Esophagus mucosa (tissue), 1 donor: Measurements from ENCODE around the gene TTC7B. TPM values are rescaled to one million over a fixed set of nuclear protein-coding genes. Genes with fewer than 3 reads are reported as not detected.
"Not testable (repeated sequence)": the region's sequence is repeated elsewhere in the genome, so short reads cannot be mapped to it uniquely, and the experiment has no call there.

ENCODE experiments used
- ATAC-seq: fragments of 200-7000 bp; cut with Tn5 transposase; one replicate; pipeline ENCODE4 v1.9.1; 2020
- total RNA-seq: library from RNA; stranded (reverse); gene quantifications from one replicate; pipeline ENCODE4 v1.2.4, GENCODE V29; 2023
- donor health status: DM: yes; HTN: yes; CAD: no.

The TTC7B gene
- total RNA-seq, 1 donor from 2014 or later: 9.9 TPM

GRCh38 chr14:90829677-90830076 is 13.4 kb upstream of the TTC7B start:
- ATAC-seq: no peak

GRCh38 chr14:90828642-90829487 is 12.6 kb upstream of the TTC7B start:
- ATAC-seq: peak; percentile 25

DNA sequence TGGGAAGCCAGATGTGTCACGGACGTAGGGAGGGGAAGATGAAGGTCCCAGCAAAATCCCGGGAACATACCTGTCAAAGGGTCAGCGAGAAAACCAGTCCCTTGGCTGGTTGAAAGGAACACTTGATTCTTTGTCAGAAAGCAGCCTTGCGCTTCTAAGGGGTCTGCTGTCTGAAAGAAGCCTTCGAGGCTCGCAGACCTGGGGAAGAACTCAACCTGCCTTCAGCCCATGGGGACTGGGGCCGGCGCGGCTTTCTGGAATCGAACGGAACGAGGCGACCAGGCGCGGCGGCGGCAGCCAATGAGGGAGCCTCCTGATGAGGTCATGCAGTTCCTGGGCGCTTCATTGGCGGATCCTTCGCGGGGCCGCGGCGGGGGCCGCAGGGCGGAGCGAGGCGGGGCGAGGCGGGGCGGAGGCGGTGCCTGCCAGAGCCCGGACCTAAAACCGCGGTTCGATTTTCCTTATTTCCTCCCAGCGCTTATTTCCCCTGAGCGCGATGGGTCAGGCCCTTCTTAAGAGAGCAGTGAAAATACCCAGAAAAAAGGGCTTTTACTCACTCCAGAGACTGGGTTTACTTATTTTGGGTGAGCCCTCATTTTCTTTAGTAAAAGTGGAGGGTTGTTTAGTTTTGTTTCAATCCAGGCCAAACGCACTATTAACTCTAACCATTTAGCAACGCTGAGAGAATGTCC is 11.8 kb upstream of the TTC7B start:
- ATAC-seq: peak; percentile 97

DNA sequence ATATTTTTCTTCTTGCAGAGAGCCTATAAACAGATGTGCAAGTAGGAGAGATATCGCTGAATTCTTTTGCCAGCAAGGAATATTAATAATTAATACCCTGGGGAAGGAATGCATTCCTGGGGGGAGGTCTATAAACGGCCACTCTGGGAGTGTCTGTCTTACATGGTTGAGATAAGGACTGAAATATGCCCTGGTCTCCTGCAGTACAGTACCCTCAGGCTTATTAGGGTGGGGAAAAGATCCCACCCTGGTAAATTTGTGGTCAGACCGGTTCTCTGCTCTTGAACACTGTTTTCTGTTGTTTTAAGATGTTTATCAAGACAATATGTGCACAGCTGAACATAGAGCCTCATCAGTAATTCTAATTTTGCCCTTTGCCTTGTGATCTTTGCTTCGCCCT is 7.3 kb upstream of the TTC7B start:
- ATAC-seq: not testable (repeated sequence)

GRCh38 chr14:90820958-90821357 is 4.7 kb upstream of the TTC7B start:
- ATAC-seq: peak; percentile 87

- ATAC-seq: peak; percentile 55
These were observed 3.6 kb upstream of the TTC7B start for GRCh38 chr14:90819734-90820393.

DNA sequence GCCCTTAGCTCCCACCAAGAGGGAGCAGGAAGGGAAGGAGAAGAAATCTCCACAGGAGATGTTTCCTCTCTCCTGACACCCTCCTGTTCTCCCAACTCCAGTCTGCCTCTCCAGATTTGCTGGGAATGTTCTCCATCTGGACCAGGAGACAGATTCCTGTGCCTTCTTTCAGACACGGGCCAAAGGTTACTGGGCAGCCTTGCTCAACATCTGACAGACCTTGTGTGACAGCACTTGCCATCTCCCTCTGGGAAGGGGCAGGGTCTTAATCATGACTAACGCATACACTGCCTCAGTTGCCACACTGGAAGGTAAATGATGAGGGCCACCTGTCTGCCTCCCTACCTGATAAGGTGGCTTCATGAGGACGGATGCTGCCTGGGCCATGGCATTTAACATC is 2.5 kb upstream of the TTC7B start:
- no peak for ATAC-seq

GRCh38 chr14:90816681-90817436 is 629 bp upstream of the TTC7B start:
- ATAC-seq: no peak

GRCh38 chr14:90815572-90815821 is 733 bp downstream of the TTC7B start:
- ATAC-seq: no peak

DNA sequence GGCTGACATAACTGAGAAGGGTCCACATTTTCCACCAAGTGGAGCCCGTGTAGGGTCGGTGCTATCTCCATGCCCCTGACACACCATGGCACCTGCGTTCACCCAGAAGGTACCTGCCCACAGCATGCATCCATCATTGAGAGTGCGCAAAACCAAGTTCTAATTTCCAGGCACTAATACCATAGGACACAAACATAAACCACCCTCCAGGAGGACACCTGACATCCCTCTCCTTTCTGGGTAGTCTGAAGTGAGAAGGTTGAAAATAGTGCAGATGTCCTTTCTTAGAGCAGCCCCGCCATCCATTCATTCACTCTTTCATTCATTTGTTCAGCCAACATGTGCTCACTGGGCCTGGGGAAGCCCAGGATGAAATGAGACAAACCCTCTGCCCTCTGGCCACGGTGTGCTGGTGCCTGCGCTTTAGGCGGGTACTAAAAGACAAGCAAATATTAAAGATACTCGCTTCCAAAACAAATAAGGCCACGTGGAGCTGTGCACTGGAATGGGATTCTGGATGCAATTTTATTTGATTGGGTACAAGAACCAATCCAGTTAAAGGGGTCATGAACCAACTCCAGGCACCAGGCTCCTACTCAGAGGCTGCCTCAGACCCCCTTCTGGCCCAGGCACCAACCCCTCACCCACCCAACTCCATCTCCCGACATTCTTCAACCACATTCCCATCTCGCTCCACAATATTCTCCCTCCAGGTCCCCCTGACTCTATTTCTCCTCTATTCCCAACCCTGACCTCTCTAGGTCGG is 1.2 kb downstream of the TTC7B start:
- ATAC-seq: no peak

DNA sequence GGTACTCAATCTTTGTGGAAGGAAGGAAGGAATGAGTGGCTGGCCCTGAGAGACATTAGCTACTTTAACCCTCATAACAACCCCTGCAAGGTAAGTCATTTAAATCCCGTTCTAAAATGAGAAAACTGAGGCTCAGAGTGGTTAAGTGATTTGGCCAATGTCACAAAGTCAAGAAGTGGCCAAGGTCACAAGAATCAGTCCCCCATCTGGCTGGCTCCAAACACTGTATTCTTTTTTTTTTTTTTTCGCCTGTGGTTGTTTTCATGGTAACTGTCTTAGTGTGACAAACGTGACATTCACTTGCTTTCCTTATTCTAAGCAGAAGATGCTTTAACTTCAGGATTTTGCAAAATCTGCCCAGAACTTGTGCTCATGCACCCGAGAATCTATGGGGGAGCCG is 2.8 kb downstream of the TTC7B start:
- ATAC-seq: no peak

- ATAC-seq: no peak
These were observed 4.1 kb downstream of the TTC7B start for GRCh38 chr14:90812109-90812508.

GRCh38 chr14:90811641-90812040 is 4.6 kb downstream of the TTC7B start:
- ATAC-seq: no peak

DNA sequence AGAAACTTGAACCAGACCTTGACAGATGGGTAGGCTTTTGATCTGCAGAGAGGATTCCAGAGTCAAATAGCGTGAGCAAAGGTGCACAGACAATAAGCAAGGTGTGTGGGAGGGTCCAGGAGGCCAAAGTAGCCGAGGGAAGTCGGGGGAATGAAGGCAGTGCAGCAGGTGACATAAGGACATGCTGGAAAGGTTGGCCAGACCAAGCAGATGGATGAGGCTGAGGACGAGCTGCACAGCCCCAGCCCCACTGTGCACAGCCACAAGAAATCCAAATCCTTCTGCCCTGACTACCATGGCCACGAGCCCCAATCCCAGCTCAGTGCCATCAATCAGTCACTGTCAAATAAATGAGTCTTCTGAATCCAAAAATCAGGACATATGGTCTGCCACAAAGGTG is 5.4 kb downstream of the TTC7B start:
- ATAC-seq: no peak

DNA sequence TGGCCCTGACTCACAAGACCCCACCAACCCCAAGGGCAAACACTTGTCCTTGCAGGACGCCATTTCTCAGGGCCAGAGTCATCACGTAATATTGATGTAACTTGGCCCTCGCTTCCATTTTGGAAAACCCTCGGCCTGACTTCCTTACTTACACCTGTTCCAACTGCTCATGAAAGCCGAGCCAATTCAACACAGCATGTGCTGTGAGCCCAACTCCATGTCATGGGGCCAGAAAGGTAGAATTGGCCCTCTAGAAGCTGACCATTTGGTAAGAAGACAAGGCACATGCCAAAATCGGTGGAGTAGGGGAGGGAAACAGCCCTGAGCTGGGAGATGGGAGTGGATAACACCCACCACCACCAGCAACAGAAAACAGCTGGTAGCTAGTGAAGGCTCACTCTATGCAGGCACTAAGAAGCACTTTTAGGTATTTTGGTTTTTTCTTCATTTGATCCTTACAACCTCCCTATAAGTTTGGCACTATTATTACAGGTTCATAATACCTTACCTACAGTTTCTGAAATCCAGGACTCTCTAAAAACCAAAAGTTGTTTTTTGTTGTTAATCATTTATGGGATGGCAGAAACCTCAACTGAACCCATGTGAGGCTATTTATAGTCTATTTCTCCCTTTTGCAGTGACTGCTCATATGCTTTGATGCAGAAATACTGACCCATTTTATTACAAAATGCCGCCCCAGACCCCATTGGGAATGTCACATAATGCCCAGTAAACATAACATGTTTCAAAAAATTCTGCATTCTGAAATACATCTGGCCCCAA is 6.5 kb downstream of the TTC7B start:
- ATAC-seq: no peak

GRCh38 chr14:90808759-90809529 is 7.3 kb downstream of the TTC7B start:
- no peak for ATAC-seq

DNA sequence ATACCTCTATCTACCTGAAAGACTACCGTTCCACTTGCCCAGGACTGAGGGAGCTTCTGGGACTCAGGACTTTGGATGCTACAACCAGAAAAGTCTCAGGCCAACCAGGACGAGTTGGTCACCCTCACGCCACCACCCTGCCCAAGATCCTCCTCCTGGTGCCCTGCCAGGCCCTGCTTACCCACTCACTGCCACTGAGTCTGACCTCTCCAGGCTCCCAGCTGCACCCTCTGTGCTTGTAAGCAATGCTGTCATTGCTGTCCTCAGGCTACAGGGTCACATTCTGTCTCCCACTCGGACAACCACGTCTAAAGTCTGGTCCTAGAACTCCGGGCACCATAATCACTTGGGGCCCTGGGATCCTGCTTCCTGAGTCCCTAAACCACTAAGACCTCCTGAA is 9.2 kb downstream of the TTC7B start:
- no peak for ATAC-seq

GRCh38 chr14:90805662-90806540 is 10.3 kb downstream of the TTC7B start:
- ATAC-seq: no peak

- no peak for ATAC-seq
These were observed 11.2 kb downstream of the TTC7B start for GRCh38 chr14:90805084-90805391.
